T-helper 2 cell (primary cell): ENCODE measurements around the gene UBE2S.
"Not testable (repeated sequence)": the region's sequence is repeated elsewhere in the genome, so short reads cannot be mapped to it uniquely, and the experiment has no call there.

Experiments
- DNase-seq, 5 experiments: peaks; one replicate each; pipeline versions ENCODE4 v3.0.0 to v3.0.0-alpha.2; 2012 to 2022

UBE2S gene

DNA sequence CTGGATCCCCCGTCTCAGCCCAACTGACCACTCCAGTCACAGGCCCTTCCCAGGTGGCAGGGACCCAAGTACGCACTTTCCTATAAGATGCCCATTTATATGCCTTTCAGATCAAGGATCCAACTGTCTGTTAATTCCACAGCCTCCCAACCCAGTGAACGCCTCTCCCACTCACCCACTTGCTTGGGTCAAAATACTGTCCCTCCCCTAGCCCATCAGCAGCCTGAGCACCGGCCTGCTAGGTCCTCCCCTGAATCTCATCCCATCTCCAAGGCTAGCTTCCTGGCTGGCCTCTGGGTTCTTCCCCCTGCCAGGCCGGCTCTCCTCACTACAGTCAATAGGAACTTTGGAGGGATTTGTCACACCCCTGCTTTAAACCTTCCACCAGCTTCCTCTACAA is 1.9 kb downstream of the UBE2S start:
- DNase-seq = no peak

DNA sequence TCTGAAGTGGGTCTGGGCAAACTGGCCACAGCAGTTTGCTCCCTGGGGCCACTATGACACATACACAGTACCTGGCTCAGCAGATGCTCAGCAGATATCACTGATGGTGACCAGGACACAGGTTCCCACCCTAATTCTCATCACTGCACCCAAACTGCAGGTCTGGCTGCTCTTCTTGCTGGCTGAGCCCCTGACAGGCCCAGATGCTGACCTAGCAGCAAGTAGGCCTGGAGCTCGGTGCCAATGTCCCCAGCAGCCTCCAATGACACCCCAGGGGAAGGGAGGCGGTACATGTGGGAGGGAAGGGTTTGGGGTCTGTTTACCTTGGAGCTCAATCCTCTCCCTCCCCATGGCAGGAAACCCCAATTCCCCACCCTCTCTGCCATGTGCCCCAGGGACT is 5.1 kb downstream of the UBE2S start:
- DNase-seq = no peak

- not testable (repeated sequence) for DNase-seq
Observed at GRCh38 chr19:55401390-55401789, 6.2 kb downstream of the UBE2S start.

GRCh38 chr19:55400281-55401087 is 7.1 kb downstream of the UBE2S start:
- DNase-seq = no peak

DNA sequence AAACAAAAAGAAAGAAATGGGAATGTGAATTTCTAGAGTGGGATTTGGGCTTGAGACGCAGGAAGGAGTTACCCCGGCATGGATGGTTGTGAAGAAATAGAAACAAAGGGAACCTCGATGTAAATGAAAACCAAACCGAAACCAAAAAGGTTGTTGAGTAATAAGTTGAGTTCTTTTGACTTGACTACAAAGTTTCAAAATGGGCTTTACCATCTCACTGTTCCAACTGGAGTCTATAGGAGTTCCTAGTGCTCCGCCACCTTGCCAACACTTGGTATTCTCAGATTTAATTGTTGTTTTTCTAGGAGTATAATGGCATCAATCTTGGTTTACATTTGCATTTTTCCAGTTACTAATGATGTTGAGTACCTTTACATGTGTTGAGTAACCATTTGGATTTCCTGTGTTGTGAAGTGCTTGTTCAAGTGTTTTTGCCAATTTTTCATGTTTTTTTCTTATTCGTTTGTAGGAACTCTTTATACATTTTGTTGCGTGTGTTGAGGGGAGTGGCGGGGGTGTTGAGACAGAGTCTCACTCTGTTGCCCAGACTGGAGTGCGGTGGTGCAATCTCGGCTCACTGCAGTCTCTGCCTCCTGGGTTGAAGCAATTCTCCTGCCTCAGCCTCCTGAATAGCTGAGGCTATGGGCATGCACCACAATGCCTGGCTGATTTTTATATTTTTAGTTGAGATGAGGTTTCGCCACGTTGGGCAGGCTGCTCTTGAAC is 9.2 kb downstream of the UBE2S start:
- DNase-seq = peak in 1 of 5 experiments; percentile 47

DNA sequence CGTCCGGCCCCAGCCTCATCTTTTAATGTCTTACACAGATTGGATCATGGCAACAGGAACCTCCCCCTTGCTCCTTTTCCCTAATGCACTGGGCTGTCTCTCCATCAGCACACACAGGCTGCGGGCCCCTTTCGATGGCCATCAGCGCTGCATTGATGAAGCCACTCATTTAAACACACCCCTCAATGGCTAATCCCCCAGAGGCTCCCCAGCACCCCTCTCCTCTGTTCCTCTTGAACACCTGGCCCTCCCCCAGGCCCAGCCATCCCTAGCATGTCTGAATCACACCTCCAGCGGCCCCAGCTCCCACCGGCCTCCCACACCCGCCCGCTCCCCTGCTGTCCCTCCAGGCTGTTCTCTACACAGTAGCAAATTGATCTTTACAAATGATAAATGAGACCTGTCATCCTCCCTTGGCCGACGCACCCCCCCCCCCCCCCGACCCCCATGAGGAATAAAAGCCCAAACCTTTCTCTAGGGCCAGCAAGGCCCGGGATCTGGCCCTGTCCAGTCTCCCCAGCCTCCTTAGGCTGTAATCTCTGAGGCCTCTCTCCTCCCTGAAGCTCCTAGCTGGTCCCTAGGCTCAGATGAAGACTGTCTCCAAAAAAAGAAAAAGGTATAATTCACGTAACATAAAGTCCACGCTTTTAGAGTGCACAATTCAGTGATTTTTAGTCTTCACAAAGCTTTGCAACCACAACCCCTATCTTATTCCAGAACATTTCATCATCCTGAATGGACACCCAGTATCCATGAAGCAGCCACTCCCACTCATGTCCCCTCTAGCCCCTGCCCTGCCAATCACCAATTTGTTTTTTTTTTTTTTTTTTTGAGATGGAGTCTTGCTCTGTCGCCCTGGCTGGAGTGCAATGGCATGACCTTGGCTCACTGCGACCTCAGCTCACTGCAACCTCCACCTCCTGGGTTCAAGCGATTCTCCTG is 14.5 kb downstream of the UBE2S start:
- DNase-seq = no peak

GRCh38 chr19:55391702-55392615 is 15.6 kb downstream of the UBE2S start:
- DNase-seq = no peak

- no peak for DNase-seq
Observed at GRCh38 chr19:55391191-55391670, 16.4 kb downstream of the UBE2S start.

DNA sequence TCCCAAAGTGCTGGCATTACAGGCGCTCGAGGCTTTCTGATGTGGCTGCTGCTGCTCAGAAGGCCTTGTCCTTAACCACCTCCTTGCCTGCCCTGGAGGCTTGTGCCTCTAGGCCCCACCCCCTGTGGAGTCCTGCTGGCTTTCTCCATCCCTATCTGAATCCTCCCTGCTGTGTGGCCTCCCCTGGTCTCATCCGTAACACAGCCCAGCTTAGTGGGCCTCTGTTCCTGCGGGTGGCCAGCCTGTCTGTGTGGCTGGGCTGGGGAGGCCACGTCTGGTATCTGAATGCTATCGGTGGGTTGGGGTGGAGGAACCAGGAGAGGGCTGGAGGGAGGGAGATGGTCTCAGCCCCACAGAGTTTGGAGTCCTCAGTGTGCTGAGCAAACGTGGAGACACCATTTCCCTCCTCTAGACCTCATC is 17.1 kb downstream of the UBE2S start:
- no peak for DNase-seq

GRCh38 chr19:55389386-55390317 is 17.9 kb downstream of the UBE2S start:
- DNase-seq = no peak

- DNase-seq = no peak
Observed at GRCh38 chr19:55387736-55388497, 19.7 kb downstream of the UBE2S start.

- peak in 1 of 5 experiments; percentile 26 for DNase-seq
Observed at GRCh38 chr19:55386493-55386971, 21.1 kb downstream of the UBE2S start.

DNA sequence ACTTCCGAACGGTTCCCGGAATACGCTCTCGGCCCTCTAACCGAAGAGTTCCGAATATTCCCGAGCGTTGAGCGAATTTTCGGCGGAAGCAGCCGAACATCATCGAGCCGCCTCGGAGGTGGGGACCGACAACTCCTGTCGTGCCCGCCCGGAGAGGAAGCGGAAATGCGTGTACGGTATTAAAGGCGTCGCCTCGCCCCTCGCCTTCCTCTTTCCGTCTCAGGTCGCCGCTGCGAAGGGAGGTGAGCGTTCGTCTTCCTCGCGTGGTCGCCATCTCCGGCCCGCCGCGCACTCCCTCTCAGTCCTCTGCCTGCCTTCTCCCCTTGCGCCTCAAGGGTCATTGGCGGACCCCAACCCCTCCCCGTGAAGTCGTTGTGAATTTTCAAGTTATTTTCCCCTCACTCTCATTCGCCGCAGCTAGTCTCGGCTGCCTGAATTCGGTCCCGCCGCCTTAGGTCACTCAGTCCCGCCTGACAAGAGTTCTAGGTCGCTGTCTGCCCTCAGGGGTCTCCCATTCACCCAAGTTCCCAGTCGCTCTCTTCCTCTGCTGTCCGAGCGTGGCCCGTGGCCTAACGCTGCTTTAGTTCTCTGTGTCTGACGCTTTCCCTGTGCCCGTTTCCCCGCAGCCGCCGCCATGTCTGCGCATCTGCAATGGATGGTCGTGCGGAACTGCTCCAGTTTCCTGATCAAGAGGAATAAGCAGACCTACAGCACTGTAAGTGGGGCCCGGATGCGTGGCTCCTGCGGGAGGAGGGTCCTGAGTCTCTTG is 21.7 kb downstream of the UBE2S start, which contains the start of gene RPL28:
Gene RPL28, plus strand, starts transcription at position 209 of the 769 bp plus-strand sequence. Its CDS starts 426 bp downstream, at position 635.
- DNase-seq = peak; percentile 91 to 99 (median 98)

DNA sequence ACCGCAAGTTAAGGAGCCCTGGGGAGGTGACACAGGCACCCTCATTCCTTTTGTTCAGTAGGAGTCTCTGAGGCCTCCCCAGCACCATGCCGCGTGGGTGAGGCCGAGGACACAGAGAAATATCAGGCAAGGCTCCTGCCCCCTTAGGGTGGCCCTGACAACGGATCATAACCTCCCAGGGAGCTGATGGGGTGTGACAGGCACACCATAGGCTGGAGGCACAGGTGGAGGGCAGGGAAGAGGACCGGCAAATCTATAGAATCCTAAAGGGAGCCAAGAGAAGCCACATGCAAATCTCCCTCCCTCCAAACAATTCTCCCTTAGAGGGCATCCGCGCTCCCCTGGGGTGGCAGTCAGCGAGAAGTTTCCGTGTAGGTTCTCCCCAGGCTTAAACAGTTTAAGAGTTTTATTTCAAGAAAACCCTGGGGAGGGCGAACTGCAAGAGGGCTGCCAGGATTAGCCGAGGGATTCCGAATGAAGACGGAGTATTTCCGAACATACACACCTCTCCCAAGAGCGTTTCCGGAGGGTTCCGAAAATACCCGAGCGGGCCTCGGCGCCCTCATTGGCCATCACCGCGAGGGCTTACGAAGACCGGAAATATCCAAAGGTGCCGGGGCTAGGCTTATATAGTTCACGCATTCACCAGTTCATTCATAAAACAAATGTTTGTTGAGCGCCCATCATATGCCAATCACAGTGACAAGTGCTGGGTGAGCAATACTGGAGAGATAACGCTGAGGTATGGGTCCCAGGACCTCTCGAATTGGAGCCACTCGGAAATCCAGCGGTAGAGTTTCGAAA is 22.5 kb downstream of the UBE2S start:
- DNase-seq = peak; percentile 76 to 97 (median 93)

- DNase-seq = peak in 1 of 5 experiments; percentile 52
Observed at GRCh38 chr19:55384131-55384919, 23.3 kb downstream of the UBE2S start, which contains the start of gene TMEM238. Gene TMEM238, minus strand, starts transcription at chr19:55384292. Its CDS starts 33 bp downstream, at chr19:55384259.
